Smooth muscle cell of the brain vasculature (primary cell): ENCODE measurements around the gene CTAG1A.
"Not testable (repeated sequence)": the region's sequence is repeated elsewhere in the genome, so short reads cannot be mapped to it uniquely, and the experiment has no call there.

Experiments used
- DNase-seq: peaks from one replicate; pipeline ENCODE4 v3.0.0-alpha.2; 2012; ENCODE audit warnings: low read depth, low spot score

CTAG1A gene

GRCh38 chrX:154613586-154613985 lies 28.7 kb downstream of the CTAG1A start:
- not testable (repeated sequence) for DNase-seq

GRCh38 chrX:154619182-154619581 lies 34.2 kb downstream of the CTAG1A start, which contains the start of gene CTAG1B:
CTAG1B (minus strand) TSS chrX:154619282; CDS start chrX:154619218, 64 bp downstream.
- DNase-seq = not testable (repeated sequence)

- not testable (repeated sequence) for DNase-seq
Measured at GRCh38 chrX:154620767-154621414, 36.0 kb downstream of the CTAG1A start.

- not testable (repeated sequence) for DNase-seq
Measured at GRCh38 chrX:154628960-154629359, 44.0 kb downstream of the CTAG1A start.

- not testable (repeated sequence) for DNase-seq
Measured at GRCh38 chrX:154630949-154631348, 46.0 kb downstream of the CTAG1A start.

GRCh38 chrX:154633661-154634060 lies 48.7 kb downstream of the CTAG1A start:
- not testable (repeated sequence) for DNase-seq
